Skeletal muscle tissue (tissue), 4 donors: ENCODE measurements around the gene ANTXR2. TPM values are rescaled to one million over a fixed set of nuclear protein-coding genes. Genes with fewer than 3 reads are reported as not detected.
"Not testable (repeated sequence)": the region's sequence is repeated elsewhere in the genome, so short reads cannot be mapped to it uniquely, and the experiment has no call there.

Source experiments
- H3K27ac ChIP-seq: one replicate; pipeline ENCODE4 v1.7.0; 2013; ENCODE audit warnings: mild to moderate bottlenecking, low read depth, low read length, inconsistent platforms
- H3K27me3 ChIP-seq, 3 donors: one replicate each; pipeline ENCODE4 v1.7.0; 2013; ENCODE audit warnings: low read length in 3 of 3; ENCODE audit not compliant: control insufficient read depth in 3 of 3, insufficient read depth in 3 of 3
- H3K36me3 ChIP-seq, 3 donors: one replicate each; pipeline ENCODE4 v1.7.0; 2013; ENCODE audit warnings: low read length in 3 of 3; ENCODE audit not compliant: control insufficient read depth in 3 of 3, insufficient read depth in 3 of 3
- H3K4me1 ChIP-seq, 3 donors: one replicate each; pipeline ENCODE4 v1.7.0; 2013; ENCODE audit warnings: low read length in 3 of 3, mild to moderate bottlenecking in 3 of 3; ENCODE audit not compliant: control insufficient read depth in 3 of 3, insufficient read depth in 3 of 3
- H3K4me3 ChIP-seq, 3 donors: one replicate each; pipeline ENCODE4 v1.7.0; 2013; ENCODE audit warnings: low read length in 3 of 3
- H3K9ac ChIP-seq, 3 donors: one replicate each; pipeline ENCODE4 v1.7.0; 2013; ENCODE audit warnings: low read length in 3 of 3, mild to moderate bottlenecking in 3 of 3, moderate library complexity in 2 of 3, low read depth in 1 of 3
- H3K9me3 ChIP-seq, 3 donors: one replicate each; pipeline ENCODE4 v1.7.0; 2013; ENCODE audit warnings: low read length in 3 of 3; ENCODE audit not compliant: control insufficient read depth in 3 of 3
- total RNA-seq: library from RNA; depleted of rRNA; stranded (reverse); fragments of >200 nt; gene quantifications from one replicate; pipeline ENCODE4 v1.2.3, GENCODE V29; 2014
- donor health status: Osteomylitis.

Gene ANTXR2
- total RNA-seq, 1 donor from 2014 or later = 45.9 TPM

DNA sequence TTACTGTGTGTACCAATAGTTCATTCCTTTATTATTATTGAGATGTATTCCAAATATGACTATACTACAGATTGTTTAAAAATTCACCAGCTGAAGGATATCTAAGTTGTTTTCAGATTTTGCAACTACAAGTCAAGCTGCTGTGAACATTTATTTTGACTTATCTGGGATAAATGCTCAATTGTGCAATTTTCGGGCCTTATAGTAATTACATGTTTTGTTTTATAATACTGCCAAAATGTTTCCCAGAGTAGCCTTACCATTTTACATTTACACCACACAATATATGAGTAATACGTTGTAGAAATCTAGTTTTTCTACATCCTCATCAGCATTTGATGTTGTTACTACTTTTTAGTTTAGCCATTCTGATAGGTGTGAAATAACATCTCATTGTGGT, 179.6 kb downstream of the ANTXR2 start:
- Histone ChIP-seq H3K27me3 (no peaks in the 10 kb centered on the region), H3K9me3 (no peaks in the 10 kb centered on the region), H3K27ac (no peak overlapping the region), H3K4me3 (no peak overlapping the region), H3K4me1 (no peaks in the 10 kb centered on the region), H3K36me3 (no peaks in the 10 kb centered on the region), H3K9ac (no peak overlapping the region)

- not testable (repeated sequence) for H3K4me3 ChIP-seq, H3K27me3 ChIP-seq, H3K4me1 ChIP-seq, H3K27ac ChIP-seq, H3K9me3 ChIP-seq, H3K9ac ChIP-seq, H3K36me3 ChIP-seq
Measured at GRCh38 chr4:79889026-79889425, 184.0 kb downstream of the ANTXR2 start.

GRCh38 chr4:79886557-79886956, 186.5 kb downstream of the ANTXR2 start:
- Histone ChIP-seq H3K4me3 (no peak overlapping the region), H3K9ac (no peak overlapping the region), H3K4me1 (peaks cover 0 to 4% (median 0%) of the 10 kb centered on the region in 3 donors), H3K27me3 (no peaks in the 10 kb centered on the region), H3K27ac (no peak overlapping the region), H3K9me3 (no peaks in the 10 kb centered on the region), H3K36me3 (no peaks in the 10 kb centered on the region)

DNA sequence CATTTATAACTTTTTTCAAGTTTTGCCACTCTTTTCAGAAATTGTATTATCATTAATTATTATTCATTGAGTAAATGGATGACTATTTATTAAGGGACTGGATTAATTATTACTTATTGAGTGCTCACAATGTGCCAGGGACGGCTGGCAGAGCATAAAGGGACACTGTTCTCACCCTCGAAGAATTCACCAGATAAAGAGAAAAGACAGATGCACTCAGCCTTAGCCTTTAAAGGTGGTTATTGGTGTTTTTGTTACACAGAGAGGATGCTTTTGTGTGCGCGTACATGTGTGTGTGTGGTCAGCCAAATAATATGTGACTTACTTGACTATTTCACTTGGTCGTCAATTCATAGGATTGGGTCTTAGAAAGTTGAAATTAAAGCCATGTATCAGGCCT, 187.0 kb downstream of the ANTXR2 start:
- Histone ChIP-seq H3K4me3 (no peak overlapping the region), H3K27me3 (no peaks in the 10 kb centered on the region), H3K9me3 (no peaks in the 10 kb centered on the region), H3K9ac (no peak overlapping the region), H3K27ac (no peak overlapping the region), H3K36me3 (no peaks in the 10 kb centered on the region), H3K4me1 (peaks cover 0 to 4% (median 0%) of the 10 kb centered on the region in 3 donors)

DNA sequence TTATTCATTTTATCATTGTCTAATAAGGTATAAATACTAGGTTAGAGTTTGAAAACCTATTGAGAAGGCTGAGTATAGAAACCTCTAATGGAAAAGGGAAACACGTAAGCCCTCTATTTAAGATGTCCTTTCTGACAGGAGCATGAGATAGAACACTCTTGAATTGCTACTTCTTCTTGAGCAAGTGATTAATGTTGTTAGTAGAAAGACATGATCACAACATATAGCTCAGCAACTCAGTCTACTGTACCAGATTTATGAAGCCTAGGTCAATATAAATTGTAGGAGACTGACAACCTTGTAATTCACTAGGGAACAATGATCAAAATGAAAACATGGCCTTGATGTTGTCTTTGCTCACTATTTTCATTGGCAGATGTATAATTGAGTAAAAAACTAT, 189.7 kb downstream of the ANTXR2 start:
- peaks cover 0 to 4% (median 0%) of the 10 kb centered on the region in 3 donors for H3K4me1 ChIP-seq
- H3K4me3 ChIP-seq = no peak overlapping the region
- H3K27ac ChIP-seq = no peak overlapping the region
- no peaks in the 10 kb centered on the region for H3K9me3 ChIP-seq
- H3K9ac ChIP-seq = no peak overlapping the region
- no peaks in the 10 kb centered on the region for H3K36me3 ChIP-seq
- H3K27me3 ChIP-seq = no peaks in the 10 kb centered on the region

GRCh38 chr4:79882806-79883205, 190.2 kb downstream of the ANTXR2 start:
- no peaks in the 10 kb centered on the region for H3K36me3 ChIP-seq
- H3K27ac ChIP-seq = no peak overlapping the region
- no peak overlapping the region for H3K9ac ChIP-seq
- H3K27me3 ChIP-seq = no peaks in the 10 kb centered on the region
- no peak overlapping the region for H3K4me3 ChIP-seq
- peaks cover 0 to 4% (median 0%) of the 10 kb centered on the region in 3 donors for H3K4me1 ChIP-seq
- no peaks in the 10 kb centered on the region for H3K9me3 ChIP-seq

- Histone ChIP-seq H3K4me1 (peaks cover 0 to 4% (median 0%) of the 10 kb centered on the region in 3 donors), H3K36me3 (no peaks in the 10 kb centered on the region), H3K9ac (no peak overlapping the region), H3K27me3 (no peaks in the 10 kb centered on the region), H3K4me3 (no peak overlapping the region), H3K27ac (no peak overlapping the region), H3K9me3 (no peaks in the 10 kb centered on the region)
Measured at GRCh38 chr4:79881407-79881806, 191.6 kb downstream of the ANTXR2 start.

DNA sequence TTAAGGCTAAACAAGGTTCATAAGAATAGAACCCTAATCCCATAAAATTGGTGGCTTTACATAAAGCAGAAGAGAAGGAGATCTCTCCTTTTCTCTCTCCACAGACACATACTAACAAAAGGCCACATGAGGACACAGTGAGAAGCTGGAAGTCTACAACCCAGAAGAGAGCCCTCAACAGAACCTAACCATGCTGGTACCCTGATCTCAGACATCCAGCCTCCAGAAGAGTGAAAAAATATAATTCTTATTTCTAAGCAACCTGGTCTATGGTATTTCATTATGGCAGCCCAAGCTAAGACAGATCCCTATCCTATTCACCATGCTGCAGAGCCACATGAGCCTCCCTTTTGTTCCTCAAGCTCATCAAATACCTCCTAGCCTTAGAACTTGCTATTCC, 195.5 kb downstream of the ANTXR2 start:
- no peaks in the 10 kb centered on the region for H3K4me1 ChIP-seq
- H3K27me3 ChIP-seq = no peaks in the 10 kb centered on the region
- no peak overlapping the region for H3K27ac ChIP-seq
- H3K9ac ChIP-seq = no peak overlapping the region
- H3K4me3 ChIP-seq = no peak overlapping the region
- H3K9me3 ChIP-seq = no peaks in the 10 kb centered on the region
- H3K36me3 ChIP-seq = no peaks in the 10 kb centered on the region

DNA sequence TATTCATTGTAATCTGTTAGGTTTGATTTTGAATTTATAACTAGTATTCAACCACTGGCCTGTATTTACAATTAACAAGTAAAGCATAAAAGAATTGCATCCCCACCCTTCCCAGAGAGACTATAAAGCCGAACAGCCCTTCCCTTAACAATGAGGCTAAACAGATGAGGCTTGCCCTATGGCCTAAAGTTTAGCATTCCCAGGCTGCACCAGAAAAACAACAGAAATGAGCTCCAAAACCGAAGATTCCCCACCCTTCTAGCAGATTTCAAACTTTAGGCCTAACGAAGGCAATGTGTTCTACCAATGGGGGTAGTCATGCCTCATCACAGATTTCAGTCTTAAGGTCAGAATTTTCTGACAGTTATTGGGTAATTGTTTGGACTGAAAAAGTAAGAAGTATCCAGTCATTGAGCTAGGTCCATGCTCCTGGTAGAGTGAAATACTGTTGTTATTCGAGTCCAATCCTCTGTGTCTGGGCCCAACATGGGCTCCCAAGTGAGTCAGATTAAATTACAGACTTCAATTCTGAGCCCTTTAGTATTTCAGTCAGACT, 197.6 kb downstream of the ANTXR2 start:
- Histone ChIP-seq H3K9me3 (no peaks in the 10 kb centered on the region), H3K4me3 (no peak overlapping the region), H3K27me3 (no peaks in the 10 kb centered on the region), H3K9ac (no peak overlapping the region), H3K36me3 (no peaks in the 10 kb centered on the region), H3K27ac (no peak overlapping the region), H3K4me1 (no peaks in the 10 kb centered on the region)

GRCh38 chr4:79874197-79874596, 198.8 kb downstream of the ANTXR2 start:
- no peaks in the 10 kb centered on the region for H3K4me1 ChIP-seq
- H3K4me3 ChIP-seq = no peak overlapping the region
- no peak overlapping the region for H3K9ac ChIP-seq
- H3K27me3 ChIP-seq = no peaks in the 10 kb centered on the region
- no peaks in the 10 kb centered on the region for H3K36me3 ChIP-seq
- H3K27ac ChIP-seq = no peak overlapping the region
- no peaks in the 10 kb centered on the region for H3K9me3 ChIP-seq

- H3K4me3 ChIP-seq = no peak overlapping the region
- no peaks in the 10 kb centered on the region for H3K36me3 ChIP-seq
- no peaks in the 10 kb centered on the region for H3K9me3 ChIP-seq
- H3K4me1 ChIP-seq = no peaks in the 10 kb centered on the region
- no peak overlapping the region for H3K9ac ChIP-seq
- no peaks in the 10 kb centered on the region for H3K27me3 ChIP-seq
- no peak overlapping the region for H3K27ac ChIP-seq
Measured at GRCh38 chr4:79872738-79873137, 200.3 kb downstream of the ANTXR2 start.
